GM12864 (cell line): Measurements from ENCODE around the gene SMYD3.

Experiments
- DNase-seq: peaks from one replicate; pipeline ENCODE4 v3.0.0-alpha.2; 2011; ENCODE audit warnings: low read depth
- H3K4me3 ChIP-seq: 2 replicates; pipeline ENCODE4 v1.5.1; 2011; ENCODE audit warnings: mild to moderate bottlenecking, low read depth, low read length, control low read depth
- TF ChIP-seq, protein P1 (sequence below): IDR thresholded peaks from 2 replicates; pipeline ENCODE4 v1.5.1; 2011; ENCODE audit warnings: low read depth, mild to moderate bottlenecking, moderate library complexity, low read length, control low read depth, inconsistent platforms; ENCODE audit errors: missing control alignments

SMYD3 gene

DNA sequence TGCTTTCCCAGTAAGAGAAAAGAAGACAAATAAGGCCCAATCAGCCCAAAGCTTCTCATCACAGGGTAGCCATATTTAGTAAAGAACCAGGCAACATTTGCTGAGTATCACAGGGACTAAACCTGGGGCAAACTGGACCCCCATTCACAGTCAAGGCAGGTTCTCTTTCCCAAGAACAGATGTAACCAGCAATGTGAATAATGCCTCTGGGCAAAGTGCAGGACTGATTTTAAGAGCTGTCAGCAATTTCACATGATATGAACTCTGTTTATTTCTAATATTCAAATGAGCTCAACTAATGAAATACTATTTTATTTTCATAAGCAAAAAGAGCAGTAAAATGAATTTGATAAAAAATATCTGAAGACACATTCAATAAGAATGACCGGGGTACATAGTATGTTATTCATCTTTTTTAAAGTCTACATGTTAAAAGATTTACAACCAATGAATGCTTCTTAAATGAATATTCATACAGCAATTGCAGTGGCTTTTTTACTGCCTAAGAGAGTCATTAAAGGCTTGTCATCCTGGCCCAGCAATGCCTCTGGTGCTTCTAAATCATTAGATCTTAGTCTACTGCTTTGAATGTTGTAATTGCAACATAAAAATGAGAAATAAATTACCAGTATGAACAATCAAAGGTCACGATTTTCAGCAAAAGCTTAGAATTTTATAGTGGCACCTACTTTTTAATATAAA, 308.8 kb downstream of the SMYD3 start:
- DNase-seq = no peak
- H3K4me3 ChIP-seq = no peak overlapping the region
- TF ChIP-seq, protein P1, sequence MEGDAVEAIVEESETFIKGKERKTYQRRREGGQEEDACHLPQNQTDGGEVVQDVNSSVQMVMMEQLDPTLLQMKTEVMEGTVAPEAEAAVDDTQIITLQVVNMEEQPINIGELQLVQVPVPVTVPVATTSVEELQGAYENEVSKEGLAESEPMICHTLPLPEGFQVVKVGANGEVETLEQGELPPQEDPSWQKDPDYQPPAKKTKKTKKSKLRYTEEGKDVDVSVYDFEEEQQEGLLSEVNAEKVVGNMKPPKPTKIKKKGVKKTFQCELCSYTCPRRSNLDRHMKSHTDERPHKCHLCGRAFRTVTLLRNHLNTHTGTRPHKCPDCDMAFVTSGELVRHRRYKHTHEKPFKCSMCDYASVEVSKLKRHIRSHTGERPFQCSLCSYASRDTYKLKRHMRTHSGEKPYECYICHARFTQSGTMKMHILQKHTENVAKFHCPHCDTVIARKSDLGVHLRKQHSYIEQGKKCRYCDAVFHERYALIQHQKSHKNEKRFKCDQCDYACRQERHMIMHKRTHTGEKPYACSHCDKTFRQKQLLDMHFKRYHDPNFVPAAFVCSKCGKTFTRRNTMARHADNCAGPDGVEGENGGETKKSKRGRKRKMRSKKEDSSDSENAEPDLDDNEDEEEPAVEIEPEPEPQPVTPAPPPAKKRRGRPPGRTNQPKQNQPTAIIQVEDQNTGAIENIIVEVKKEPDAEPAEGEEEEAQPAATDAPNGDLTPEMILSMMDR = no peak

DNA sequence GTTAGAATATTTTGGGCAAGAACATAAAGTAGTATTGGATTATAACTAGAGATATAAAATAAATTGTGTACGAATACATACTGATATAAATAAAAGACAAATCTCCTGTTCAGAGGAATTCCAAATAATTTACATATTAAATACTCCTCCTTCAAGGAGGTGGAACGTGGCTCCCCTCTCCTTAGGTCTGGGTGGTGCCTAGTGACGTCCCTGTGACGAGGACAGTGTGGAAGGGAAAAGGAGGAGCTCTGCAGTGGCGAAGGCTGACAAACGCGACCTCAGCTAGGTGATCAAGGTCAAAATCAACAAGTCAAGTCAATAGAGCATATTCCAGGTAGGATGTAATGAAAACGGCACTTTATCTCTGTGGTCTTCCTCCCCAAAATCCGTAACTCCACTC, 310.0 kb downstream of the SMYD3 start:
- TF ChIP-seq, protein P1 = no peak
- no peak overlapping the region for H3K4me3 ChIP-seq
- DNase-seq = no peak

DNA sequence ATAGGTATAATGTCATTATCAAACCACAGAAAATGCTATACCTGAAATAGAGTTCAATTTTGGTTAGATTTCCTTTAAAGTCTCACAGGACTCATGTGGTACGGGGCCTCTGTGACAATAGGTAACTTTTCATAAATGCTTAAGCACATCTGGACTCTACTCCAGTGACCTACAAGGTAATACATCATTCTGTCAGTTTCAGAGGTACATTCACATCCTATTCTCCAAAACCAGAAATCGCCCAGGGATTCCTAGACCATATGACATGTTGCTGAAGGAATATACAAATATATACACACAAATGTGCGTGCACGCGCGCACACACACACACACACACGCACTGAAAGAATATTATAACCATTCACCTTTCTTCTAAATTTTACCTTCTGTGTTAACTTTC, 311.8 kb downstream of the SMYD3 start:
- TF ChIP-seq, protein P1 = no peak
- DNase-seq = no peak
- H3K4me3 ChIP-seq = no peak overlapping the region

DNA sequence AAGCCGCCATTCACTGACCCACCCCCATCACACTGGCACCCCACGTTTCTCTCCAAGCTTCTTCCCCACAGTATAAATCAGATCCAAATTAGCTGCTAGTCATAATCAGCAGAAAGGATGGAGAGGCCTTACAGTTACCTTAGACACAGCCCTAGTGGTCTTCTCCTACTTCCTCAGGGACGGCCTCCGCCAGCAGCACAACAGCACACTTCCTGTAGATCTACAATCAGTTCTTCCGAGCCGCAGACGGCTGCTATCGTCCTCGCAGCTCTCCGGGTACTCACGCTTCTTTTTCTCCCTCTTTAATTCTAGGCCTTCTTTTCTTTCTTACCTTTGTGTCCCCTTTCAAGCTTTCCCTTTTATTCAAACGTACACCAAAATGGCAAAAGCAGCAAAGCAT, 313.5 kb downstream of the SMYD3 start:
- H3K4me3 ChIP-seq = no peak overlapping the region
- no peak for DNase-seq
- TF ChIP-seq, protein P1 = no peak

DNA sequence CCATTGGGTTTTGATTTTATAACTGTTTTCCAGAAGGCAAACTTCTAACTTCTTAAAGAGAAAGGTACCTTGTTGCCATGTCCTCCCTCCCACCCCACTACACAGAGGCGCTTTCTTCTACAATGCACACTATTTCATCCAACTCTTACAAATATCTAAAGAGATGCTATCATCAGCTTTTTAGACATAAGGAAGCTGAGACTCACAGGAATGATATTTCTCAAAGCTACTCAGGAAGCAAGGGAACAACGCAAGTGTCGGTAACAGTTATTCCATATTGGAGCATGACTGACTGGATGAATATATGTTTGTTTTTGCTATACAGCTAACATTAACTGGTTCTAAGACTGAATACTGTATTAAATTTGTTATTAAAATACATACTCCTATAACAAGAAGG, 318.0 kb downstream of the SMYD3 start:
- TF ChIP-seq, protein P1 = no peak
- no peak for DNase-seq
- no peak overlapping the region for H3K4me3 ChIP-seq

DNA sequence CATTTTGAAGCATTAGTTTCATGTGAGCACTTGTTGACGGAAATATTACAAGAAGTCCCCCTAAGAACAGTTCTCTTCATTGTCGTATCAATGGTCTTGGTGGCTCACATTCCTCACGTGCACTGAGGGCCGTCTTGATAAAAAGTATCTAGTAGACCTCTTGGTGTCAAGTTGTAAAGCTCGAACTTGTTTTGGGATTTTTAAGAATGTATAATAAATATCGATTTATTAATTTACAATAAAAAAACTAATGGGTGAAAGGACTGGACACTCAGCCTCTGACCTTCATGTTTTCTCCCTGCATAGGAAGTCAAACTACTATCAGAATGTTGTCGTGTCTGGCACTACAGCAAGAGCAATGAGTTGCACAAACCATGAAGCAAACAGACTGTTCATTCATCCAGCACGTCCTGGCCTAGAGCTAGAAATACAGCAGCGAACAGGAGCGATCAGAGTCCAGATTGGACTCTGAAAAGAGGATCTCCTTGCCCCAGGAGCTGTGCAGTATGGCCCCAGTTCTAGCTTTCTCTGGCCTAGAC, 319.2 kb downstream of the SMYD3 start:
- TF ChIP-seq, protein P1 = no peak
- no peak overlapping the region for H3K4me3 ChIP-seq
- DNase-seq = no peak

DNA sequence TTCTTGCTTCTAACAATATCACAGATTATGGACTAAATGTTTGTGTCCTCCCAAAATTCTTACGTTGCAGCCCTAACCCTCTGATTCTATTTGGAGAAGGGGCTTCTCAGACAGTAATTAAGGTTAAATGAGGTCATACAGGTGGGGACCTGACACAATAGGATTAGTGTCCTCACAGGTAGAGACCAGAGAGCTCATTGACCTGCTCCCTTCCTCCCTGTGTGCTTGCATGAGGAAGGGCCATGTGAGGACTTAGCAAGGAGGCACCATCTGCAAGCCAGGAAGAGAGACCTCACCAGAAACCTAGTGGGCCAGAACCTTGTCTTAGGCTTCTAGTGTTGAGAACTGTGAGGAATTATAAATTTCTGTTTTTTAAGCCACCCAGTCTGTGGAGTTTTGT, 322.6 kb downstream of the SMYD3 start:
- H3K4me3 ChIP-seq = no peak overlapping the region
- TF ChIP-seq, protein P1 = no peak
- DNase-seq = no peak
